GM19328 (cell line): Measurements from ENCODE around the gene AP4S1.
"Not testable (repeated sequence)": the region's sequence is repeated elsewhere in the genome, so short reads cannot be mapped to it uniquely, and the experiment has no call there.

Experiments used
- ATAC-seq: cut with Tn5 transposase; IDR thresholded peaks from one replicate; pipeline ENCODE4 v1.9.1; 2021; ENCODE audit warnings: mild to moderate bottlenecking, moderate library complexity; ENCODE audit not compliant: unreplicated experiment

Gene AP4S1

GRCh38 chr14:31038521-31039166, 13.2 kb downstream of the AP4S1 start:
- ATAC-seq: no peak

- ATAC-seq: no peak
Observed at GRCh38 chr14:31042300-31042699, 16.9 kb downstream of the AP4S1 start.

GRCh38 chr14:31042893-31043292, 17.4 kb downstream of the AP4S1 start:
- not testable (repeated sequence) for ATAC-seq

- ATAC-seq: no peak
Observed at GRCh38 chr14:31043379-31043778, 17.9 kb downstream of the AP4S1 start.

- no peak for ATAC-seq
Observed at GRCh38 chr14:31045501-31046080, 20.1 kb downstream of the AP4S1 start.

- ATAC-seq: no peak
Observed at GRCh38 chr14:31047503-31047902, 22.1 kb downstream of the AP4S1 start.

GRCh38 chr14:31051023-31051422, 25.6 kb downstream of the AP4S1 start:
- no peak for ATAC-seq

- ATAC-seq: no peak
Observed at GRCh38 chr14:31051511-31051910, 26.1 kb downstream of the AP4S1 start.

- ATAC-seq: not testable (repeated sequence)
Observed at GRCh38 chr14:31052905-31053586, 27.6 kb downstream of the AP4S1 start.

GRCh38 chr14:31057035-31057434, 31.6 kb downstream of the AP4S1 start:
- ATAC-seq: no peak

- ATAC-seq: no peak
Observed at GRCh38 chr14:31057701-31058364, 32.4 kb downstream of the AP4S1 start.

GRCh38 chr14:31059152-31059924, 33.9 kb downstream of the AP4S1 start:
- ATAC-seq: no peak

GRCh38 chr14:31060253-31060875, 34.9 kb downstream of the AP4S1 start:
- ATAC-seq: no peak

GRCh38 chr14:31062908-31063307, 37.5 kb downstream of the AP4S1 start:
- ATAC-seq: not testable (repeated sequence)

GRCh38 chr14:31068235-31068634, 42.8 kb downstream of the AP4S1 start:
- ATAC-seq: no peak

GRCh38 chr14:31069343-31069742, 43.9 kb downstream of the AP4S1 start:
- no peak for ATAC-seq

- no peak for ATAC-seq
Observed at GRCh38 chr14:31070431-31070830, 45.0 kb downstream of the AP4S1 start.

- no peak for ATAC-seq
Observed at GRCh38 chr14:31071151-31071550, 45.7 kb downstream of the AP4S1 start.

GRCh38 chr14:31075144-31075543, 49.7 kb downstream of the AP4S1 start:
- ATAC-seq: no peak

- no peak for ATAC-seq
Observed at GRCh38 chr14:31078766-31079165, 53.3 kb downstream of the AP4S1 start.

- no peak for ATAC-seq
Observed at GRCh38 chr14:31080056-31080455, 54.6 kb downstream of the AP4S1 start.
